MM.1S (cell line): ENCODE results near the gene JAG2.

Source experiments
- DNase-seq: peaks from one replicate; pipeline ENCODE4 v3.0.0-alpha.2; 2015
- H2AFZ ChIP-seq: fragments of 300-600 bp; sonication (generic); 2 replicates; pipeline ENCODE4 v1.6.0; 2016; ENCODE audit warnings: antibody characterized with exemption, low read length
- H3F3A ChIP-seq: fragments of 300-600 bp; sonication (generic); 2 replicates; pipeline ENCODE4 v1.6.1; 2016; ENCODE audit warnings: mild to moderate bottlenecking, antibody characterized with exemption, low read length, moderate library complexity, mixed read lengths; ENCODE audit not compliant: insufficient read depth
- H3K27ac ChIP-seq: fragments of 300-600 bp; sonication (generic); 2 replicates; pipeline ENCODE4 v1.5.1; 2016; ENCODE audit warnings: mild to moderate bottlenecking, low read length
- H3K27me3 ChIP-seq: fragments of 300-600 bp; sonication (generic); replicated peaks from 2 replicates; pipeline ENCODE4 v1.6.0; 2016; ENCODE audit warnings: low read length; ENCODE audit not compliant: insufficient read depth
- H3K36me3 ChIP-seq: fragments of 300-600 bp; sonication (generic); replicated peaks from 2 replicates; pipeline ENCODE4 v1.6.1; 2016; ENCODE audit warnings: mild to moderate bottlenecking, low read length, mixed read lengths; ENCODE audit not compliant: insufficient read depth
- H3K4me1 ChIP-seq: fragments of 300-600 bp; sonication (generic); 2 replicates; pipeline ENCODE4 v1.6.1; 2016; ENCODE audit warnings: low read length, mixed read lengths
- H3K4me2 ChIP-seq: fragments of 300-600 bp; sonication (generic); 2 replicates; pipeline ENCODE4 v1.6.0; 2016; ENCODE audit warnings: low read depth, low read length
- H3K4me3 ChIP-seq: fragments of 300-600 bp; sonication (generic); 2 replicates; pipeline ENCODE4 v1.5.1; 2016; ENCODE audit warnings: low read length, mixed read lengths
- H3K79me2 ChIP-seq: fragments of 300-600 bp; sonication (generic); 2 replicates; pipeline ENCODE4 v1.6.1; 2016; ENCODE audit warnings: mixed run types, low read length, mixed read lengths
- H3K9ac ChIP-seq: fragments of 300-600 bp; sonication (generic); 2 replicates; pipeline ENCODE4 v1.6.1; 2016; ENCODE audit warnings: low read length, mixed read lengths
- H3K9me2 ChIP-seq: fragments of 300-600 bp; sonication (generic); replicated peaks from 2 replicates; pipeline ENCODE4 v1.6.1; 2016; ENCODE audit warnings: mild to moderate bottlenecking, low read length, mixed read lengths; ENCODE audit not compliant: insufficient read depth
- H3K9me3 ChIP-seq: fragments of 300-600 bp; sonication (generic); replicated peaks from 2 replicates; pipeline ENCODE4 v1.6.1; 2016; ENCODE audit warnings: mild to moderate bottlenecking, low read length, mixed read lengths; ENCODE audit not compliant: insufficient read depth
- H4K20me1 ChIP-seq: fragments of 300-600 bp; sonication (generic); 2 replicates; pipeline ENCODE4 v1.6.1; 2016; ENCODE audit warnings: mild to moderate bottlenecking, low read length, moderate library complexity, mixed read lengths; ENCODE audit not compliant: insufficient read depth
- EZH2 ChIP-seq: fragments of 300-600 bp; sonication (generic); optimal IDR thresholded peaks from 2 replicates; pipeline ENCODE3; 2017; ENCODE audit warnings: low read depth, mild to moderate bottlenecking, antibody characterized with exemption, low read length, mixed read lengths
- EZH2phosphoT487 ChIP-seq: fragments of 300-600 bp; sonication (generic); IDR thresholded peaks from 2 replicates; pipeline ENCODE4 v1.6.1; 2018; ENCODE audit warnings: antibody characterized with exemption, low read length
- TF ChIP-seq, protein P1 (sequence below): fragments of 300-600 bp; sonication (generic); IDR thresholded peaks from 2 replicates; pipeline ENCODE4 v1.5.1; 2016; ENCODE audit warnings: antibody characterized with exemption, low read length, mixed read lengths

The JAG2 gene

DNA sequence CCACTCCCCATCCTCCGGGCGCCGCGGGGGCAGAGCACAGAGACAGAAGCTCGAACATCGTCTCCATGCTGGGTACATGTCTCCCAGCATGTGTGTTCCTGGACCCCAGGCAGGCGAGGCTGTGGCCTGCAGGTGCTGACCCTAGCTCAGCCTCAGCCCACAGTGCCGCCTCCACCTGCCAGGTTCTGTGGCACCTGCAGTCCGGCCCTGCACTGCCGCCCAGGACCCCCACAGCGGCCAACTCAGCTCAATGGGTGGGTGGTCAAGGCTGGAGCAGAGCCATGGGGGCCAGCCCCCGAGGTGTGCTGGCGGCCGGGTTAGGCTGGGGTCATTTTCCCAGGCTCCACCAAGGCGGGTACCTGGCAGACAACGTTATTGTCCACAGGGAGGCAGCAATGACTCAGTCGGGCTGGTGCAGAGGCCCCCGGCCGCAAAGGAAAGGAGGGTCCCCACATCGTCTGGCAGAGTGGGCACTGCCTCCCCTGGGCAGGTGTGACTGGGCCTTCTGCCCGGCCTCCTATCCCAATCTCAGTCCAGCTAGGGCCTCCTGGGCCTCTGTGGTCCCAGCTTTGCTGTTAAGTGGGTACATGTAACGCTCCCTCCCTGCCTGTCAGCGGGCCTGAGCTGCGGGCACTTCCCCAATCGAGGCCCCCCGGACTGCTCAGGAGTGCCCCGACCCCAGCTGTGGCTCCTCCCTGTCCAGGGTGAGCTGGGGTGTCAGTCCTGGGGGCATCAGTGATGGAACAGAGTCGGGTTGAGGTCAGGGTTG is 32.8 kb upstream of the JAG2 start:
- Histone ChIP-seq H3K27ac (no peak overlapping the region), H3K4me2 (no peak overlapping the region), H4K20me1 (no peaks in the 10 kb centered on the region), H3K9me3 (no peaks in the 10 kb centered on the region), H3F3A (no peaks in the 10 kb centered on the region), H2AFZ (no peak overlapping the region), H3K9ac (no peak overlapping the region), H3K9me2 (no peaks in the 10 kb centered on the region), H3K4me3 (no peak overlapping the region), H3K79me2 (no peaks in the 10 kb centered on the region), H3K36me3 (no peaks in the 10 kb centered on the region), H3K27me3 (peaks cover 37% of the 10 kb centered on the region), H3K4me1 (no peaks in the 10 kb centered on the region)
- no peak for DNase-seq
- TF ChIP-seq EZH2 = no peak
- TF ChIP-seq EZH2phosphoT487 = no peak
- TF ChIP-seq, protein P1, sequence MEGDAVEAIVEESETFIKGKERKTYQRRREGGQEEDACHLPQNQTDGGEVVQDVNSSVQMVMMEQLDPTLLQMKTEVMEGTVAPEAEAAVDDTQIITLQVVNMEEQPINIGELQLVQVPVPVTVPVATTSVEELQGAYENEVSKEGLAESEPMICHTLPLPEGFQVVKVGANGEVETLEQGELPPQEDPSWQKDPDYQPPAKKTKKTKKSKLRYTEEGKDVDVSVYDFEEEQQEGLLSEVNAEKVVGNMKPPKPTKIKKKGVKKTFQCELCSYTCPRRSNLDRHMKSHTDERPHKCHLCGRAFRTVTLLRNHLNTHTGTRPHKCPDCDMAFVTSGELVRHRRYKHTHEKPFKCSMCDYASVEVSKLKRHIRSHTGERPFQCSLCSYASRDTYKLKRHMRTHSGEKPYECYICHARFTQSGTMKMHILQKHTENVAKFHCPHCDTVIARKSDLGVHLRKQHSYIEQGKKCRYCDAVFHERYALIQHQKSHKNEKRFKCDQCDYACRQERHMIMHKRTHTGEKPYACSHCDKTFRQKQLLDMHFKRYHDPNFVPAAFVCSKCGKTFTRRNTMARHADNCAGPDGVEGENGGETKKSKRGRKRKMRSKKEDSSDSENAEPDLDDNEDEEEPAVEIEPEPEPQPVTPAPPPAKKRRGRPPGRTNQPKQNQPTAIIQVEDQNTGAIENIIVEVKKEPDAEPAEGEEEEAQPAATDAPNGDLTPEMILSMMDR = no peak

DNA sequence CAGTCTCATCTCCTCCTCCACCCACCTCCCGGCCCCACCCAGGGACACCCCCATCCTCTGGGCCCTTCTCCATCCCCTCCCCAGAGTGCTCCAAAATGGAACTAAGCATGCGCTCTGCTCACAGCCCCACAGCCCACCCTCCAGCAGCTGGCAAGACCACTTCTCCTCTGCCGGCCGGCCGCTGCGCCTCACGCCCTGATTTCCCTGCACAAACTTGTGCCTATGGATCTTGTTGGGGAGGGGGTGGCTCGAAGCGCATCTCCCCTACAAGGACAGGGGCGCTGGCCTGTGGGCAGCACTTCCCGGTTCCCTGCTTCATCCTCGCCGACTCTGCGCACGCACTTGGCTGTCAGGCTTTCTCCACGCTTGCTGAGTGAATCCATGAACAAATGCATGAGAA is 32.1 kb upstream of the JAG2 start:
- Histone ChIP-seq H3K27ac (no peak overlapping the region), H2AFZ (no peak overlapping the region), H3K36me3 (no peaks in the 10 kb centered on the region), H3F3A (no peaks in the 10 kb centered on the region), H3K9me3 (no peaks in the 10 kb centered on the region), H3K27me3 (peaks cover 44% of the 10 kb centered on the region), H3K4me2 (no peak overlapping the region), H3K4me1 (no peaks in the 10 kb centered on the region), H3K9ac (no peak overlapping the region), H3K79me2 (no peaks in the 10 kb centered on the region), H3K4me3 (no peak overlapping the region), H4K20me1 (no peaks in the 10 kb centered on the region), H3K9me2 (no peaks in the 10 kb centered on the region)
- no peak for DNase-seq
- TF ChIP-seq EZH2 (no peak), EZH2phosphoT487 (no peak)
- TF ChIP-seq, protein P1 = no peak

DNA sequence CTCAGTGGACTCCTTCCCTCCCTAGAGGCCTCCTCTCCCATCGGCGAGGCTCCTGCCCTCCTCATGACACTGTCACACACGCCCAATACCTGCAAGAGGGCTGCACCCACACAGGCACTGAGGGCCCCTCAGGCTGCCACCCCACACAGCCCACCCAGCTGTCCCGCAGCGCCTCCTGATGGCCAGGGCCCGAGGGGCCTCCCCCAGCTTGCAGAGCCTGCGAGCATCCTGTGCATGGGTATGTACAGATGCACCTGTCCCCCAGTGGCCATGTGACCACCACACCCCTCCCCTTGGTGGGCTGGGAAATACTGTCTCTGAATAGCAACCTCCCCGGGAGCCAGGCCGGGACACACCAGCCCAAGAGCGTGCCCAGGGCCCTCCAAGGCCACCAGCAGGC is 31.5 kb upstream of the JAG2 start:
- Histone ChIP-seq H3F3A (no peaks in the 10 kb centered on the region), H3K9me3 (no peaks in the 10 kb centered on the region), H3K4me1 (no peaks in the 10 kb centered on the region), H2AFZ (no peak overlapping the region), H3K4me2 (no peak overlapping the region), H3K79me2 (no peaks in the 10 kb centered on the region), H3K27me3 (peaks cover 49% of the 10 kb centered on the region), H3K27ac (no peak overlapping the region), H3K36me3 (no peaks in the 10 kb centered on the region), H3K9me2 (no peaks in the 10 kb centered on the region), H3K9ac (no peak overlapping the region), H4K20me1 (no peaks in the 10 kb centered on the region), H3K4me3 (no peak overlapping the region)
- no peak for DNase-seq
- TF ChIP-seq, protein P1 = no peak
- TF ChIP-seq EZH2 (no peak), EZH2phosphoT487 (no peak)
